Smooth muscle cell of the brain vasculature (primary cell): Measurements from ENCODE around the gene TIMM17B.

Experiments
- DNase-seq: peaks from one replicate; pipeline ENCODE4 v3.0.0-alpha.2; 2012; ENCODE audit warnings: low read depth, low spot score

The TIMM17B gene

GRCh38 chrX:48897625-48898306 is at the start of gene TIMM17B, which contains the start of gene PQBP1:
Gene TIMM17B, minus strand, starts transcription at chrX:48897768. Its CDS starts 19 bp downstream, at chrX:48897749.
Gene PQBP1, plus strand, starts transcription at chrX:48897930. Its CDS starts 580 bp downstream, at chrX:48898510.
- peak; percentile 85 for DNase-seq

GRCh38 chrX:48945517-48946348 is 48.2 kb upstream of the TIMM17B start:
- DNase-seq = no peak

- DNase-seq = no peak
These were observed 45.3 kb upstream of the TIMM17B start for GRCh38 chrX:48942895-48943294.

GRCh38 chrX:48940404-48940955 is 42.9 kb upstream of the TIMM17B start:
- no peak for DNase-seq

GRCh38 chrX:48939524-48940228 is 42.1 kb upstream of the TIMM17B start:
- DNase-seq = no peak

GRCh38 chrX:48938721-48939425 is 41.3 kb upstream of the TIMM17B start:
- no peak for DNase-seq

GRCh38 chrX:48937054-48937907 is 39.7 kb upstream of the TIMM17B start:
- no peak for DNase-seq

- no peak for DNase-seq
These were observed 39.0 kb upstream of the TIMM17B start for GRCh38 chrX:48936429-48937053.

- no peak for DNase-seq
These were observed 37.7 kb upstream of the TIMM17B start for GRCh38 chrX:48935301-48935670.

- DNase-seq = no peak
These were observed 37.2 kb upstream of the TIMM17B start for GRCh38 chrX:48934581-48935300.

GRCh38 chrX:48933757-48934156 is 36.2 kb upstream of the TIMM17B start:
- no peak for DNase-seq

GRCh38 chrX:48927736-48928382 is 30.3 kb upstream of the TIMM17B start:
- DNase-seq = no peak

GRCh38 chrX:48927123-48927522 is 29.6 kb upstream of the TIMM17B start:
- DNase-seq = no peak

- no peak for DNase-seq
These were observed 26.7 kb upstream of the TIMM17B start for GRCh38 chrX:48924270-48924669.

GRCh38 chrX:48923771-48924170 is 26.2 kb upstream of the TIMM17B start:
- DNase-seq = no peak

GRCh38 chrX:48920718-48921104 is 23.1 kb upstream of the TIMM17B start:
- DNase-seq = no peak

- no peak for DNase-seq
These were observed 22.6 kb upstream of the TIMM17B start for GRCh38 chrX:48919947-48920717.

GRCh38 chrX:48919360-48919841 is 21.8 kb upstream of the TIMM17B start:
- no peak for DNase-seq
